ENCODE results near the gene PAFAH2. TPM values are rescaled to one million over a fixed set of nuclear protein-coding genes. Genes with fewer than 3 reads are reported as not detected.

The PAFAH2 gene
- total RNA-seq, 1 donor from 2014 or later, result 10.7 TPM

DNA sequence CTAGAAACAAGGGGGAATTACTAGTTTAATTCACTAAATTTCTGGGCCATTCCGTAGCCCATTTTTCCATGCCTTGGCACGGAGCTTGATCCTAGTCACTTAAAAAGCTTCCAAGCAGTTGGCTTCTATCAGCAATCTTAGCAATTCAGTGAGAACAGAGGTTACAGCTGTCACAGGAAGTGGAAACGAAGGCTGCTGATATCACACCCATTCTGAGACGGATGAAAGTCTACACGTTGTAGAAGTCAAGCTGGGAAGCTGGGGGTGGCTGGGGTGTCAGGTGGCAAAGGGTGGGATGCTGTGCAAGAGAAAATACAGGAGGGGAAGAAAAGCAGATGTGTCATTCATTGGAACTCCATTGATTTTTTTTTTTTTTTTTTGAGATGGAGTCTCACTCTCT is 79.9 kb downstream of the PAFAH2 start:
- peak overlapping the region; percentile 27 for H3K27ac Mint-ChIP-seq (ENCODE audit: unreplicated experiment)
- no peak for DNase-seq (ENCODE audit: low read depth, low spot score)
- H3K4me1 Mint-ChIP-seq, result peaks cover 35% of the 10 kb centered on the region
- H3K4me3 Mint-ChIP-seq, result peak overlapping the region; percentile 44
- H3K36me3 Mint-ChIP-seq (ENCODE audit: low read depth), result no peaks in the 10 kb centered on the region
- no peaks in the 10 kb centered on the region for H3K9me3 Mint-ChIP-seq
- TF ChIP-seq, protein P1, sequence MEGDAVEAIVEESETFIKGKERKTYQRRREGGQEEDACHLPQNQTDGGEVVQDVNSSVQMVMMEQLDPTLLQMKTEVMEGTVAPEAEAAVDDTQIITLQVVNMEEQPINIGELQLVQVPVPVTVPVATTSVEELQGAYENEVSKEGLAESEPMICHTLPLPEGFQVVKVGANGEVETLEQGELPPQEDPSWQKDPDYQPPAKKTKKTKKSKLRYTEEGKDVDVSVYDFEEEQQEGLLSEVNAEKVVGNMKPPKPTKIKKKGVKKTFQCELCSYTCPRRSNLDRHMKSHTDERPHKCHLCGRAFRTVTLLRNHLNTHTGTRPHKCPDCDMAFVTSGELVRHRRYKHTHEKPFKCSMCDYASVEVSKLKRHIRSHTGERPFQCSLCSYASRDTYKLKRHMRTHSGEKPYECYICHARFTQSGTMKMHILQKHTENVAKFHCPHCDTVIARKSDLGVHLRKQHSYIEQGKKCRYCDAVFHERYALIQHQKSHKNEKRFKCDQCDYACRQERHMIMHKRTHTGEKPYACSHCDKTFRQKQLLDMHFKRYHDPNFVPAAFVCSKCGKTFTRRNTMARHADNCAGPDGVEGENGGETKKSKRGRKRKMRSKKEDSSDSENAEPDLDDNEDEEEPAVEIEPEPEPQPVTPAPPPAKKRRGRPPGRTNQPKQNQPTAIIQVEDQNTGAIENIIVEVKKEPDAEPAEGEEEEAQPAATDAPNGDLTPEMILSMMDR (conservative IDR thresholded peaks at IDR 0.05), result no peak
- peaks cover 10% of the 10 kb centered on the region for H3K27me3 Mint-ChIP-seq (ENCODE audit: low read depth)

DNA sequence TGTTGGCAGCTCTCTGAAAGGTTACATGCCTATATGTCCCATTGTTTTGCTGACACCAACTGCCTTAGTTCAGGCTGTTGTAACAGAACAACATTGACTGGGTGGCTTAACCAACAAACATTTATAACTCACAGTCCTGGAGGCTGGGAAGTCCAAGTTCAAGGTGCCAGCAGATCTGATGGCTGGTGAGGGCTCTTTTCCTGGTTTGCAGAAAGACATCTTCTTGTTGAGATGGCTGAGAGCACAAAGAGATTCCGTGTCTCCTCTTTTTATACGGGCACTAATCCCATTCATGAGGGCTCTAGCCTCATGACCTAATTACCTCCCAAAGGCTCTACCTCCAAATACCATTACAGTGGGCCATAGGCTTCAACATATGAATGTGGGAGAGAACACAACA is 81.4 kb downstream of the PAFAH2 start:
- H3K36me3 Mint-ChIP-seq (ENCODE audit: low read depth), result no peaks in the 10 kb centered on the region
- no peaks in the 10 kb centered on the region for H3K9me3 Mint-ChIP-seq
- no peak overlapping the region for H3K27ac Mint-ChIP-seq (ENCODE audit: unreplicated experiment)
- TF ChIP-seq, protein P1 (conservative IDR thresholded peaks at IDR 0.05), result no peak
- H3K27me3 Mint-ChIP-seq (ENCODE audit: low read depth), result no peaks in the 10 kb centered on the region
- H3K4me1 Mint-ChIP-seq, result peaks cover 25% of the 10 kb centered on the region
- H3K4me3 Mint-ChIP-seq, result no peak overlapping the region
- no peak for DNase-seq (ENCODE audit: low read depth, low spot score)

DNA sequence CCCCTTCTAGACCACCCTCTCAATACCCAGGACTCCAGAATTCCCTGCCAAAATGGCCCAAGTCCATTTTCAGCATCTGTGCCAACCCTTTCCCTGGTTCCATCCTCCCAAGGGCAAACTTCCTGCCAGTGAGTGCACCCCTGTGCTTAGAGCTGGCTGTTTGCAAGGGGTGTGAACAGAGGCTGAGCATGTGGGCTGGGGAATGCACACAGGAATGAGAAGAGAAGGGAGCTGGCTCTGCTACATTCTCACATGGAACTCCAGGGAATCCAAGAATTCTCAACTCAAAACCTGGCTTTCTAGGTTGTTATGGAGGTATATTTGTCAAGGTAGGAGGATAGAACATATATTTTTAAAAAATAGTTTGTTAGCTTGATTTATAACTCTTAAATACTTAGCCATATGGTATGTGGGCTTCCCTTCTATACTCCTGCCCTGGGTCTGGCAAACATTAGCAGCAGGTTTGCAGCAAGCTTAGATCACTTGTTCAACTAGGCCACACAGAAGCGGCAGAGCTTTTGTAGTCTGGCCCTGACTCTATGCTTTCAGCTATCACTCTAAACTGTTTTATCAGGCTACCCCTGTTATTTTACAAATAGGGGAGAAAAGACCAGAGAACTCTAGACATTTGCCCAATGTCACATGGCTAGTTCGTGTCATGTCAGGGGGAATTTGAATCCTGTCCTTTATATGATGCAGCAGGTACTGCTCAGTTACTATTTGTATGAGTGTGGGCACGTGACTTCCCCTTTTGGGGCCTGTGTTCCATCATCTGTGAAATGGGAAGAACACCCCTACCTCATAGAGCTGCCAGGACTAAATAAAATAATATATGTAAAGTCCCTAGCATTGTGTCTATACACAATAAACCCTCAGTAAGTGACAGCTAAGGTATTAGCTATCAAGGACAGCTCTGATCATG is 83.5 kb downstream of the PAFAH2 start:
- DNase-seq (ENCODE audit: low read depth, low spot score), result no peak
- Mint-ChIP-seq H3K27ac (ENCODE audit: unreplicated experiment) (no peak overlapping the region), H3K27me3 (ENCODE audit: low read depth) (no peaks in the 10 kb centered on the region), H3K36me3 (ENCODE audit: low read depth) (no peaks in the 10 kb centered on the region), H3K9me3 (peaks cover 5% of the 10 kb centered on the region), H3K4me3 (no peak overlapping the region), H3K4me1 (peaks cover 21% of the 10 kb centered on the region)
- TF ChIP-seq, protein P1 (conservative IDR thresholded peaks at IDR 0.05), result no peak

- H3K4me3 Mint-ChIP-seq, result no peak overlapping the region
- H3K4me1 Mint-ChIP-seq, result peaks cover 29% of the 10 kb centered on the region
- TF ChIP-seq, protein P1 (conservative IDR thresholded peaks at IDR 0.05), result no peak
- no peak overlapping the region for H3K27ac Mint-ChIP-seq (ENCODE audit: unreplicated experiment)
- no peaks in the 10 kb centered on the region for H3K27me3 Mint-ChIP-seq (ENCODE audit: low read depth)
- H3K9me3 Mint-ChIP-seq, result peaks cover 5% of the 10 kb centered on the region
- DNase-seq (ENCODE audit: low read depth, low spot score), result no peak
- no peaks in the 10 kb centered on the region for H3K36me3 Mint-ChIP-seq (ENCODE audit: low read depth)
Observed at GRCh38 chr1:25913206-25913605, 84.7 kb downstream of the PAFAH2 start.

DNA sequence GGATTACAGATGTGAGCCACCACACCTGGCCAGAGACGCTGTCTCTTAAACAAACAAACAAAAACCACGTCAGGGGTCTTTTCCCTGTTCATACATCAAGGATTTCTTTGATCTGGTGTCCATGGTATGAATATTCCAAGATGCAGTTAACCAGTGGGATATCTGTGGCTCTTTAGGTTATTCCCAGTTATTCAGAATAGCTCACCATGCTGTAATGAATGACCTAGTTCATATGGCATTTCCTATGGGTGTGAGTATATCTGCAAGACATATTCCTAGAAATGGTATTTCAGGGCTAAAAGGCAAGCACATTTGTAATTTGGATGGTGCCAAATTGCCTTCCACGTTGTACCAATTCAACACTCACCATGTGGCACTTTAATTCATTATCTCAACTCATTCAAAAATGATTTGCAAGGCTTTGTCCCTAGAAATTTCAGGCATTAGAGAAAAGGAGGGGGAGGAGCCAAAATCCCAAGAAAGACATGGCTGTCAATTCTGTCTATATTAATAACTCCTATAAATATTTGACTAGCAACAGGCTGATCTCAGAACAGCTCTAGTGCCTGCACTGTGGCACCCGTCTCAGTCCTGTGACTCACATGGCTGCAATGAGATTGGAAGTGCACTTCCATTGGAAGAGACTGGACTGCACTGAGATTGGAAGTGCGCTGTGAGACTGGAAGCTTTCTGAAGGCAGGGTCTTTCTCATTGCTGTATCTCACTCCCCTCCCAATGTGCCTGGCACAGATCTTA is 85.6 kb downstream of the PAFAH2 start:
- TF ChIP-seq, protein P1 (conservative IDR thresholded peaks at IDR 0.05), result no peak
- peaks cover 32% of the 10 kb centered on the region for H3K4me1 Mint-ChIP-seq
- no peak overlapping the region for H3K4me3 Mint-ChIP-seq
- DNase-seq (ENCODE audit: low read depth, low spot score), result no peak
- no peaks in the 10 kb centered on the region for H3K36me3 Mint-ChIP-seq (ENCODE audit: low read depth)
- H3K27me3 Mint-ChIP-seq (ENCODE audit: low read depth), result no peaks in the 10 kb centered on the region
- H3K27ac Mint-ChIP-seq (ENCODE audit: unreplicated experiment), result no peak overlapping the region
- peaks cover 5% of the 10 kb centered on the region for H3K9me3 Mint-ChIP-seq
